PC-3 (cell line): ENCODE results near the gene SAE1. TPM values are rescaled to one million over a fixed set of nuclear protein-coding genes. Genes with fewer than 3 reads are reported as not detected.

Experiments used
- ATAC-seq: fragments of 200-7000 bp; cut with Tn5 transposase; 2 replicates; pipeline ENCODE4 v1.9.1; 2020; ENCODE audit warnings: mild to moderate bottlenecking, moderate library complexity
- BruUV-seq: library from RNA; stranded (reverse); fragments of 400-500 nt; replicated peaks from 2 replicates; lab custom pipeline; 2021; lab: Mats Ljungman, UMichigan
- CTCF ChIA-PET: fragments of 300-600 bp; sonication (Branson Sonifier 250); formaldehyde crosslinking; loops from one replicate; lab custom pipeline; 2022; ENCODE audit warnings: antibody characterized with exemption; lab: Charles Lee
- POLR2A ChIA-PET: fragments of 300-600 bp; sonication (Branson Sonifier 250); formaldehyde crosslinking; loops from one replicate; lab custom pipeline; 2022; ENCODE audit warnings: antibody characterized with exemption; ENCODE audit not compliant: unreplicated experiment; lab: Charles Lee
- DNase-seq: peaks from one replicate; pipeline ENCODE4 v3.0.0-alpha.2; 2015
- H2AFZ ChIP-seq: fragments of 300-600 bp; sonication (generic); 2 replicates; pipeline ENCODE4 v1.6.0; 2016; ENCODE audit warnings: antibody characterized with exemption, low read length
- H3F3A ChIP-seq: fragments of 300-600 bp; sonication (generic); one replicate; pipeline ENCODE4 v1.6.0; 2017; ENCODE audit warnings: antibody characterized with exemption, low read length, control low read depth, mild to moderate bottlenecking; ENCODE audit not compliant: unreplicated experiment
- H3K27ac ChIP-seq: fragments of 300-600 bp; sonication (generic); 2 replicates; pipeline ENCODE4 v1.5.1; 2016; ENCODE audit warnings: mild to moderate bottlenecking, low read length
- H3K27me3 ChIP-seq: fragments of 300-600 bp; sonication (generic); 2 replicates; pipeline ENCODE4 v1.6.1; 2016; ENCODE audit warnings: low read length, mixed read lengths
- H3K36me3 ChIP-seq: fragments of 300-600 bp; sonication (generic); 2 replicates; pipeline ENCODE4 v1.6.1; 2016; ENCODE audit warnings: low read depth, mixed run types, low read length, mixed read lengths
- H3K4me1 ChIP-seq: fragments of 300-600 bp; sonication (generic); 2 replicates; pipeline ENCODE4 v1.5.1; 2016; ENCODE audit warnings: low read length; ENCODE audit not compliant: insufficient read depth
- H3K4me2 ChIP-seq: fragments of 300-600 bp; sonication (generic); 2 replicates; pipeline ENCODE4 v1.6.0; 2016; ENCODE audit warnings: low read length
- H3K4me3 ChIP-seq: fragments of 300-600 bp; sonication (generic); 2 replicates; pipeline ENCODE4 v1.5.1; 2016; ENCODE audit warnings: mild to moderate bottlenecking, low read length, mixed read lengths
- H3K79me2 ChIP-seq: fragments of 300-600 bp; sonication (generic); 2 replicates; pipeline ENCODE4 v1.6.1; 2017; ENCODE audit warnings: low read length, mixed read lengths
- H3K9ac ChIP-seq: fragments of 300-600 bp; sonication (generic); 2 replicates; pipeline ENCODE4 v1.6.0; 2016; ENCODE audit warnings: mild to moderate bottlenecking, low read length
- H3K9me2 ChIP-seq: fragments of 300-600 bp; sonication (generic); replicated peaks from 2 replicates; pipeline ENCODE4 v1.6.1; 2016; ENCODE audit warnings: mixed run types, low read length, mixed read lengths
- H3K9me3 ChIP-seq: fragments of 300-600 bp; sonication (generic); 2 replicates; pipeline ENCODE4 v1.6.1; 2016; ENCODE audit warnings: low read length, mixed read lengths
- H4K20me1 ChIP-seq: fragments of 300-600 bp; sonication (generic); 2 replicates; pipeline ENCODE4 v1.6.1; 2016; ENCODE audit warnings: low read length, mixed read lengths
- CTCF ChIP-seq: fragments of 300-600 bp; sonication (generic); conservative IDR thresholded peaks from 2 replicates; pipeline ENCODE4 v1.5.1; 2017; ENCODE audit warnings: antibody characterized with exemption, low read depth, mild to moderate bottlenecking, low read length
- EZH2 ChIP-seq: fragments of 300-600 bp; sonication (generic); IDR thresholded peaks from one replicate; pipeline ENCODE4 v1.6.1; 2017; ENCODE audit warnings: antibody characterized with exemption, mild to moderate bottlenecking, low read length; ENCODE audit not compliant: unreplicated experiment
- EZH2phosphoT487 ChIP-seq: fragments of 300-600 bp; sonication (generic); IDR thresholded peaks from 2 replicates; pipeline ENCODE4 v1.6.1; 2018; ENCODE audit warnings: mild to moderate bottlenecking, antibody characterized with exemption, low read length, borderline replicate concordance
- intact Hi-C: fragments of 100-400 bp; cut with micrococcal nuclease; formaldehyde crosslinking; loops from 2 replicates; pipeline ENCODE4 v1.9.0; 2023
- total RNA-seq: library from RNA; depleted of rRNA; stranded (reverse); fragments of >200 nt; gene quantifications from 2 replicates; pipeline ENCODE4 v1.2.3, GENCODE V29; 2014

Gene SAE1
- total RNA-seq, 1 experiment from 2014 or later, result 99.7 TPM

- Histone ChIP-seq H3K36me3 (peaks cover 5% of the 10 kb centered on the region; the same call in 1 of the 2 replicates), H3K9me2 (no peaks in the 10 kb centered on the region), H3K4me1 (no peaks in the 10 kb centered on the region), H3K4me2 (no peak overlapping the region), H3K27me3 (no peaks in the 10 kb centered on the region), H3F3A (no peaks in the 10 kb centered on the region), H3K4me3 (no peak overlapping the region), H3K27ac (no peak overlapping the region), H3K9me3 (no peaks in the 10 kb centered on the region), H3K79me2 (no peaks in the 10 kb centered on the region), H2AFZ (no peak overlapping the region), H3K9ac (no peak overlapping the region), H4K20me1 (no peaks in the 10 kb centered on the region)
- CTCF ChIA-PET, result no interaction called here
- ATAC-seq (no peak), DNase-seq (no peak)
- POLR2A ChIA-PET, result no interaction called here
- TF ChIP-seq CTCF, result no peak
- TF ChIP-seq EZH2phosphoT487, result no peak
- TF ChIP-seq EZH2, result no peak
- intact Hi-C loops, result no loop called here
- BruUV-seq, result no TSS peak
Observed at GRCh38 chr19:47197141-47197540, 66.5 kb downstream of the SAE1 start.

- Histone ChIP-seq H2AFZ (no peak overlapping the region), H3K9me3 (no peaks in the 10 kb centered on the region), H3K9ac (no peak overlapping the region), H3K4me3 (no peak overlapping the region), H4K20me1 (no peaks in the 10 kb centered on the region), H3K27me3 (no peaks in the 10 kb centered on the region), H3K27ac (no peak overlapping the region), H3K4me2 (no peak overlapping the region), H3K36me3 (peaks cover 11% of the 10 kb centered on the region; the same call in 1 of the 2 replicates), H3K79me2 (no peaks in the 10 kb centered on the region), H3K9me2 (no peaks in the 10 kb centered on the region), H3F3A (no peaks in the 10 kb centered on the region), H3K4me1 (no peaks in the 10 kb centered on the region)
- TF ChIP-seq EZH2 (no peak), EZH2phosphoT487 (no peak), CTCF (no peak)
- POLR2A ChIA-PET, result no interaction called here
- BruUV-seq, result no TSS peak
- DNase-seq, result no peak
- CTCF ChIA-PET, result interaction anchor here (0.6 kb wide), 1 partner anchor 51 kb away, joined by 3 read pairs; no protein-coding TSS in a partner anchor
- intact Hi-C loops, result no loop called here
- ATAC-seq, result no peak
Observed at GRCh38 chr19:47200530-47200929, 69.9 kb downstream of the SAE1 start.

- Histone ChIP-seq H3F3A (no peaks in the 10 kb centered on the region), H3K9ac (no peak overlapping the region), H4K20me1 (no peaks in the 10 kb centered on the region), H3K4me3 (no peak overlapping the region), H2AFZ (no peak overlapping the region), H3K9me3 (no peaks in the 10 kb centered on the region), H3K36me3 (peaks cover 11% of the 10 kb centered on the region; the same call in 1 of the 2 replicates), H3K27me3 (no peaks in the 10 kb centered on the region), H3K4me2 (no peak overlapping the region), H3K4me1 (no peaks in the 10 kb centered on the region), H3K27ac (no peak overlapping the region), H3K9me2 (no peaks in the 10 kb centered on the region), H3K79me2 (no peaks in the 10 kb centered on the region)
- ATAC-seq (no peak), DNase-seq (no peak)
- no TSS peak for BruUV-seq
- intact Hi-C loops, result no loop called here
- no peak for TF ChIP-seq CTCF
- no peak for TF ChIP-seq EZH2
- TF ChIP-seq EZH2phosphoT487, result no peak
- ChIA-PET CTCF (no interaction called here), POLR2A (no interaction called here)
Observed at GRCh38 chr19:47203254-47203653, 72.6 kb downstream of the SAE1 start.
